ENCODE measurements around the gene TNFRSF1A.

The TNFRSF1A gene

DNA sequence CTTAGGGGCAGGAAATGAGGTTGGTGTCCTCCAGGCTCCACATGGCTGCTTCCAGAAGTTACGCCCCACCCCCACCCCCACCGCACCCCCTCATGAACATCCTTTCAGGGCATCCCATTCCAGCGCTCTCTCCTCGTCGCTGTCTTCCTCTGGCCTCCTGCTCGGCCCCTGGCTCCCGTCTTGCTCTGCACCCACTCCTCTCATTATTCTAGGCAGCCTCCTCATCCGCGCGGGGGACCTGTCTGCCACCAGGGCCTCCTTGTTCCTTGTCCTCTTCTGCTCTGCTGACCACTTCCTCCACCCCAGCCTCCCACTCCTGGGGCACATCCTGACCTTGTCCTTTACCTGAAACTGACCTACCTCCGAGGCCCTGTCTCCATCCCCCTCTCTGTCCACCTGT, 61.2 kb downstream of the TNFRSF1A start:
- CTCF ChIA-PET: interaction anchor here (7.7 kb wide), 1 partner anchor 83 kb away, joined by 90 read pairs; the partner anchor contains the start of gene CD9

DNA sequence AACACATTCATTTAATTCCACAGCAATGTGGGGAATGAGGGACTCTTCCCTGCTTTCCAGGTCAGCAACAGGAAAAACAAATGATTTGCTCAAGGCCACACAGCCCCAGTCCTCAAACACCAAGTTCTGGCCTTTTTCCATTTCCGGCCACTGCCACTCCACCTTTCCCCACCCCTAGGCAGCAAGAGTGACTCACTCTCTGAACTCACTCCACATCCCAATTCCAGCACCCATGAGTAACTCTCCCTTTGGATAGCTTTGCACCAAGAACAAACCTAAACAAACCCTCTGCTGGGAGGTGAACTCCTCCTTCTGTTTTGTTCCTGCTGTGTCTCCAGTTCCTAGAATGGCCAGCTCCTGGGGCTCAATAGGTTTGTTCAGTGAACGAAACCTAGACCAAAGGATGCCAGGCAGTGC, 61.8 kb downstream of the TNFRSF1A start:
- no peak for DNase-seq (ENCODE audit: extremely low spot score)
- POLR2A ChIA-PET: interaction anchor here (0.6 to 1.1 kb wide), 3 partner anchors 79 to 190 kb away, joined by 3 to 4 read pairs (median 3); partner anchors contain the start of gene VAMP1
- CTCF ChIA-PET: interaction anchor here (0.6 to 7.7 kb wide), 2 partner anchors 82 to 219 kb away, joined by 3 to 90 read pairs; partner anchors contain the start of gene CD9
- TF ChIP-seq ZNF384 (IDR thresholded peaks at IDR 0.05) (no peak), FOXA1 (IDR thresholded peaks at IDR 0.05) (no peak), BHLHE40 (IDR thresholded peaks at IDR 0.05; ENCODE audit: borderline replicate concordance) (no peak), SUZ12 (IDR thresholded peaks at IDR 0.05) (no peak), HDGF (IDR thresholded peaks at IDR 0.05; ENCODE audit: borderline replicate concordance) (no peak), FOXM1 (IDR thresholded peaks at IDR 0.05; ENCODE audit: borderline replicate concordance) (no peak), TARDBP (IDR thresholded peaks at IDR 0.05) (no peak), ARNT (IDR thresholded peaks at IDR 0.05) (no peak), FOXK2 (IDR thresholded peaks at IDR 0.05) (no peak), SP1 (IDR thresholded peaks at IDR 0.05) (no peak), NFRKB (IDR thresholded peaks at IDR 0.05) (no peak), CTBP1 (IDR thresholded peaks at IDR 0.05; ENCODE audit: borderline replicate concordance) (no peak), ELF4 (IDR thresholded peaks at IDR 0.05) (no peak), L3MBTL2 (conservative IDR thresholded peaks at IDR 0.05) (no peak), LEF1 (IDR thresholded peaks at IDR 0.05; ENCODE audit: borderline replicate concordance) (no peak)
- TF ChIP-seq, protein P1, sequence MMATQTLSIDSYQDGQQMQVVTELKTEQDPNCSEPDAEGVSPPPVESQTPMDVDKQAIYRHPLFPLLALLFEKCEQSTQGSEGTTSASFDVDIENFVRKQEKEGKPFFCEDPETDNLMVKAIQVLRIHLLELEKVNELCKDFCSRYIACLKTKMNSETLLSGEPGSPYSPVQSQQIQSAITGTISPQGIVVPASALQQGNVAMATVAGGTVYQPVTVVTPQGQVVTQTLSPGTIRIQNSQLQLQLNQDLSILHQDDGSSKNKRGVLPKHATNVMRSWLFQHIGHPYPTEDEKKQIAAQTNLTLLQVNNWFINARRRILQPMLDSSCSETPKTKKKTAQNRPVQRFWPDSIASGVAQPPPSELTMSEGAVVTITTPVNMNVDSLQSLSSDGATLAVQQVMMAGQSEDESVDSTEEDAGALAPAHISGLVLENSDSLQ (IDR thresholded peaks at IDR 0.05): no peak

More for the DNA sequence above, 61.2 kb downstream of the TNFRSF1A start:
- TF ChIP-seq ELF4 (IDR thresholded peaks at IDR 0.05) (no peak), ZNF384 (IDR thresholded peaks at IDR 0.05) (no peak), FOXM1 (IDR thresholded peaks at IDR 0.05; ENCODE audit: borderline replicate concordance) (no peak)
- POLR2A ChIA-PET: interaction anchor here (1.1 kb wide), 1 partner anchor 190 kb away, joined by 4 read pairs; the partner anchor contains the start of gene VAMP1
- no peak for DNase-seq (ENCODE audit: extremely low spot score)

DNA sequence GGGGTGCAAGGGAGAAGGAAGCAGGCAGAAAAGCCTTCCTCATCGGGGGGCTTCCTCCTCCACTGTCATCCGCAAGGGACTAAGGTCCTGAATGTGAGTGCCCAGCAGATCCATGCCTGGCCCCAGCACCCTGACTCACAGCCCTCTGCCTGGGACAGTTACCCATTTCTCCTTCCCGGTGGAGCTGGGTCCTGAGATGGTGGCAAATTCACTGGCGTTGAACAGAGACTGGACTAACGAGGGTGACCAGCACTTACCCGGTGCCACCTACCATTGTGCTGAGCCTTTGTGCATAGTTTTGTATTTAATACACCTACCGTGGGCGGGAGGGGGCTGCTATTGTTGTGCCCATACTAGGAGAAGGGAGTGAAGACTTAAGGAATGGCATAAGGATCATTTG, 62.2 kb downstream of the TNFRSF1A start:
- TF ChIP-seq ARNT (IDR thresholded peaks at IDR 0.05) (no peak), FOXA1 (IDR thresholded peaks at IDR 0.05) (no peak), FOXM1 (IDR thresholded peaks at IDR 0.05; ENCODE audit: borderline replicate concordance) (no peak), ZNF384 (IDR thresholded peaks at IDR 0.05) (no peak), SUZ12 (IDR thresholded peaks at IDR 0.05) (no peak), CTBP1 (IDR thresholded peaks at IDR 0.05; ENCODE audit: borderline replicate concordance) (no peak), ELF4 (IDR thresholded peaks at IDR 0.05) (no peak), L3MBTL2 (conservative IDR thresholded peaks at IDR 0.05) (no peak), SP1 (IDR thresholded peaks at IDR 0.05) (no peak), LEF1 (IDR thresholded peaks at IDR 0.05; ENCODE audit: borderline replicate concordance) (no peak), FOXK2 (IDR thresholded peaks at IDR 0.05) (no peak), BHLHE40 (IDR thresholded peaks at IDR 0.05; ENCODE audit: borderline replicate concordance) (no peak), NFRKB (IDR thresholded peaks at IDR 0.05) (no peak), HDGF (IDR thresholded peaks at IDR 0.05; ENCODE audit: borderline replicate concordance) (no peak)
- TF ChIP-seq, protein P1 (IDR thresholded peaks at IDR 0.05): no peak
- ChIA-PET POLR2A (interaction anchor here (0.6 to 1.4 kb wide), 6 partner anchors 79 to 191 kb away, joined by 3 to 10 read pairs (median 3); partner anchors contain the start of gene VAMP1), CTCF (interaction anchor here (0.6 to 7.7 kb wide), 9 partner anchors 10 to 218 kb away, joined by 3 to 90 read pairs (median 4); partner anchors contain the start of gene CD9)
- DNase-seq (ENCODE audit: extremely low spot score): no peak

DNA sequence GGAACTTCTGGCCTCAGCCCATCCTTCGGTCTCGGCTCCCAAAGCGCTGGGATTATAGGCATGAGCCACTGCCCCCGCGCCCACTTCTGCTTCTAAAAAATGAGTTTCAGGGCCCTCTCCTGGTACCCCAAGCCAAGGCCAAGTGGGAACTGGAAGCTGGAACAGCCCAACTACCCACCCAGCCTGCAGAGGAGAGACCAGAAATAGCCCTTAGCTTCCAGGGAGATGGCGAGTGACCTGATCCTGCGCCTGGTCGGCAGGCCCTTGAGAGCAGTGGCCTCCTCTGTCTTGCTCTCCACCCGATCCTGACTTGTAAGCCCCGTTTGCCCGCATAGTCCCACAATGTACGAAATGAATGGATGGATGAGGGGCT, 62.6 kb downstream of the TNFRSF1A start:
- no peak for DNase-seq (ENCODE audit: extremely low spot score)
- CTCF ChIA-PET: interaction anchor here (0.6 to 7.7 kb wide), 16 partner anchors 8 to 358 kb away, joined by 3 to 90 read pairs (median 3); partner anchors contain the start of gene CD9
- POLR2A ChIA-PET: interaction anchor here (0.6 to 1.4 kb wide), 7 partner anchors 79 to 192 kb away, joined by 3 to 10 read pairs (median 3); partner anchors contain the start of gene VAMP1
- TF ChIP-seq BHLHE40 (IDR thresholded peaks at IDR 0.05; ENCODE audit: borderline replicate concordance) (no peak), SP1 (IDR thresholded peaks at IDR 0.05) (no peak), NFRKB (IDR thresholded peaks at IDR 0.05) (no peak), ZNF384 (IDR thresholded peaks at IDR 0.05) (no peak)
